Measurements from ENCODE around the gene BCO2. TPM values are rescaled to one million over a fixed set of nuclear protein-coding genes. Genes with fewer than 3 reads are reported as not detected.
"Not testable (repeated sequence)": the region's sequence is repeated elsewhere in the genome, so short reads cannot be mapped to it uniquely, and the experiment has no call there.

BCO2 gene
- total RNA-seq, 1 experiment from 2014 or later: 1.0 TPM

DNA sequence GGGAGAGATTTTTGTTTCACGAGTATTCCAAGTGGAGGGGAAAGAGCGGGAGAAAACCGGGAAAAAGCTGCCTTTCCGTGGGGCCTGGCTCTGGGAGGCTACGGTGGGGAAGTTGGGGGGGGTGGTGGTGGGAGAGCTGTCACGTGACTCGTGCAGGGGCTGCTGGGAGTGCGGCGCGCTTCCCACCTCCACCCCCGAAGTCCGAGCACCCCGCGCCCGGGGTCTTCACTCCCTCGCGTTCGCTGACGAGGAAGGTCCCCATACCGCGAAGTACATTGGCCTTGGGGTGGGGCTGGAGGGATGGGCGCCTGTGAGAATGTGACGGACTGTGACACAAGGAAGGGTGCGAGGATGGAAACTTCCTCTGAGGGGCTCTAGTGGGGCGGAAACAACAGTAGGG is 8.2 kb upstream of the BCO2 start, which contains the start of gene TEX12:
Gene TEX12 (plus strand): TSS at position 228 of the 400 bp plus-strand sequence. CDS start 1,897 bp downstream, outside the sequence.
- DNase-seq (ENCODE audit: low read depth): no peak

- peak; percentile 62 for DNase-seq (ENCODE audit: low read depth)
Observed at GRCh38 chr11:112172362-112172994, 2.8 kb upstream of the BCO2 start.

DNA sequence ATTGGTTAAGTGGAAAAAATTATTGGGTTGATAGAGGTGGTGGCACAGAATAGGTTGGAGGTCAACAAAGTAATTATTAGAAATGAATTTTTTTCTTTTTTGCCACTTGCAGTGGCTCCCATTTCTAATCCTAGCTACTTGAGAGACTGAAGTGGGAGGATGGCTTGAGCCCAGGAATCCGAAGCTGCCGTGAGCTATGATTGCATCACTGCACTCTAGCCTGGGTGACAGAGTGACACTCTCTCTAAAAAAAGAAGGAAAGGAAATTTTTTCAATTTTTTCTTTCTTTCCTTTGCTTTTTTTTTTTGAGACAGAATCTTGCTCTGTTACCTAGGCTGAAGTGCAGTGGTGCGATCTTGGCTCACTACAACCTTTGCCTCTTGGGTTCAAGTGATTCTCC is 2.2 kb upstream of the BCO2 start:
- peak; percentile 22 for DNase-seq (ENCODE audit: low read depth)

GRCh38 chr11:112175599-112175952 is 264 bp downstream of the BCO2 start:
- DNase-seq (ENCODE audit: low read depth): no peak

DNA sequence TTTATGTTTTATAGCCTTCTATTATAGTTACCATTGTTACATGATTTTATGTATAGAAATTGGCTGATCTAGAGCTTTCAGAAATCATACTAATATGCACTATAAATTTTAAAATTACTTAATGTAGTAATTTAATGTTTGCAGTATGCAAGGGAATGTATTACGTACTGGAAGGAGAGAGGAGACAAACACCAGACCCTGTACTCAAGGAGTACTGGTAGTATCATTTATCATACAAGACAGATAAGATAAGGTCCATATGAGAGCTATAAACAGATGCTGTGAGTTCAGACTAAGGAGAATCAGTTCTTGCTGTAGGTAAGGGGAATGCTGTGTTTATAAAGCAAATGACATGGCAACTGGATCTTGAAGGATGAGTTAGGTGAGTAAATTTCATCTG is 765 bp downstream of the BCO2 start:
- DNase-seq (ENCODE audit: low read depth): no peak

DNA sequence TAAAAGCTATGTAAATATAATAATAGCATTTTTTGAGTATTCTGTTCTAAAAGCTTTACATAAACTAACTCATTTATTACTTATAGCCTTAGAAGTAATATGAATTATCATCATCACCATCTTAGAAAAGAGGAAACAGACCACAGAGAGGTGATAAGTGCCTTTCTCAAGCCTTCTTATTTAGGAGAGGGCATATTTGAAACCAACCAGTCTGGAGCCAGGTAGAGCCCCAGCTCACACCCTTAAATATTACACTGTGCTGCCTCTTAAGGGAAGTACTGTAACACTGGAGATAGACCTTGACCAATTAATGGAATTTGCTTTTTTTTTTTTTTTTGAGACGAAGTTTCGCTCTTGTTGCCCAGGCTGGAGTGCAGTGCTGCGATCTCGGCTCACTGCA is 2.3 kb downstream of the BCO2 start:
- DNase-seq (ENCODE audit: low read depth): no peak

- no peak for DNase-seq (ENCODE audit: low read depth)
Observed at GRCh38 chr11:112178428-112178827, 3.1 kb downstream of the BCO2 start.

DNA sequence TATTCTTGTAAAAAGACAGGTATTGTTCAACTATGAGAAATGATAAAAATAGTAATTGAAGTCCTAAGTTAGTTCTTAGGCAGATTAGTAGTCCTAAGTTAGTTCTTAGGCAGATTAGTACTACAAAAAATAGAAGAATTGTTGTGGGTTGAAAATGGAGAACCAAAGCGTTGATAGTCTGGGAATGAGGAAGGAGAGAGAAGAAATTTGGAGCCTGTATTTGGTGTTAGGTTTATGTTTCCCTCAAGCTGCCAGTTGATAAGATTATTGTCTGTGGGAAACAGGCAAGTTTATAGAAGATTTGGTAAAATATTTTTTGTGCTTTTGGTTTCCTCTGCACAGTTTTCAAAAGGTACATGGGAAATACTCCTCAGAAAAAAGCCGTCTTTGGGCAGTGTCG is 3.6 kb downstream of the BCO2 start:
- no peak for DNase-seq (ENCODE audit: low read depth)

GRCh38 chr11:112179601-112180000 is 4.3 kb downstream of the BCO2 start:
- no peak for DNase-seq (ENCODE audit: low read depth)

- DNase-seq (ENCODE audit: low read depth): no peak
Observed at GRCh38 chr11:112182867-112183266, 7.6 kb downstream of the BCO2 start.

- DNase-seq (ENCODE audit: low read depth): peak; percentile 8
Observed at GRCh38 chr11:112185883-112186282, 10.6 kb downstream of the BCO2 start.

DNA sequence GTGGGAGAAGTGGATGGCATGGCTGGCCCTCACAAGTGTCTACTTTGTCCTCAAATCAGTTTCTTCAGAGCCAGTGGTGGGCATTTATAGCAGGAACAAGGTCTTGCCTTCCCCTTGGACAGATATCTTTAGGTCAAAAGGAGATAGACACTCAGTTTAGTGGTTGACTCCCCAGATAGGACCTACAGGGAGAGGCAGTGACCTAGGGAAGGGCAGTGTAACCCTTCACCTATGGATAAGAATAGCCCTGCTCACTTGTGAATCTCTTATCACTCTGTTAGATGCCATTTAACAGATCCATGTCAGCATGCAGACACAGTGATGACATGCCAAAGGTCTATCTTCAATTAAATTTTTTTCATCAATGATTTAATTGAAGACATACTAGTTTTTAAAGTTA is 11.0 kb downstream of the BCO2 start:
- no peak for DNase-seq (ENCODE audit: low read depth)

DNA sequence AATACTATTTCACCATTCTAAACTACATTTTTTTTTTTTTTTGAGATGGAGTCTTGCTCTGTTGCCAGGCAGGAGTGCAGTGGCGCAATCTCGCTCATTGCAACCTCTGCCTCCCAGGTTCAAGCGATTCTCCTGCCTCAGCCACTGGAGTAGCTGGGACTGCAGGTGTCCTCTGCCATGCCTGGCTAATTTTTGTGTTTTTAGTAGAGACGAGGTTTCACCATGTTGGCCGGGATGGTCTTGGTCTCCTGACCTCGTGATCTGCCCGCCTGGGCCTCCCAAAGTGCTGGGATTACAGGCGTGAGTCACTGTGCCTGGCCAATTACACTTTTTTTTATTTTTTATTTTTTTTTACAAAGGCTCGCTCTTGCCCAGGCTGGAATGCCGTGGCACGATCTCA is 19.8 kb downstream of the BCO2 start:
- DNase-seq (ENCODE audit: low read depth): peak; percentile 40

DNA sequence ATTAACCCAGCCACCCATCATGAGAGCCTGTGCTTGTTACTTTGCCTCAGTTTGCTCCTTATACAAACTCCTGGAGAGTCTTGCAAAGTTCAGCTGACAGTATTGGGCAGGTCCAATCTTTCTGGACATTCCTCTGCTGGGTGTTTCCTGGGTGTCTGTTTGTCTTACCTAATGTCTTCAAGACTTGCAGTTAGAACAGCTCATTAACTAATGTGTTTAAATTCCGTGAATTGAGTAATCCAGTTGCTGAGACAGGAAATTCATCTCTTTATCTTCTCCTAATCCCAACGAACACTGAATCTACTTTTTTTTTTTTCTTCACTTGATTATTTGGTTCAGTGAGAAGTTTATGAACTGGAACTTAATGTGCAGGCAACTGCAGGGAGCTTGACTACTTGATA is 20.6 kb downstream of the BCO2 start:
- no peak for DNase-seq (ENCODE audit: low read depth)

GRCh38 chr11:112196519-112197087 is 21.3 kb downstream of the BCO2 start:
- no peak for DNase-seq (ENCODE audit: low read depth)

GRCh38 chr11:112199101-112199500 is 23.8 kb downstream of the BCO2 start:
- not testable (repeated sequence) for DNase-seq (ENCODE audit: low read depth)

- DNase-seq (ENCODE audit: low read depth): no peak
Observed at GRCh38 chr11:112200252-112200651, 24.9 kb downstream of the BCO2 start.

- DNase-seq (ENCODE audit: low read depth): no peak
Observed at GRCh38 chr11:112206071-112206470, 30.8 kb downstream of the BCO2 start.

GRCh38 chr11:112210890-112211289 is 35.6 kb downstream of the BCO2 start:
- DNase-seq (ENCODE audit: low read depth): no peak

GRCh38 chr11:112211536-112211935 is 36.2 kb downstream of the BCO2 start:
- DNase-seq (ENCODE audit: low read depth): no peak

DNA sequence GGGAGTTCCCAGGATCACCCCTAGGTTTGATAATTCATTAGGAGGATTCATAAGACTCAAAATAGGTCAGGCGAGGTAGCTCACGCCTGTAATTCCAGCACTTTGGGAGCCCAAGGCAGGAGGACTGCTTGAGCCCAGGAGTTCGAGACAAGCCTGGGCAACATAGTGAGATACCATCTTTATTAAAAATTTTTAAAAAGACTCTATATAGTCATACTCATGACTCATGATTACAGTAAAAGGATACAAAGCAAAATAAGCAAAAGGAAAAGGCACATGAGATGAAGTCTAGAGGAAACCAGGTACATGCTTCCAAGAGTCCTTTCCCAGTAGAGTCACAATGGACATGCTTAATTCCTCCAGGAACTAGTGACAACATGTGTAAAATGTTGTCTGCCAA is 37.0 kb downstream of the BCO2 start:
- no peak for DNase-seq (ENCODE audit: low read depth)

DNA sequence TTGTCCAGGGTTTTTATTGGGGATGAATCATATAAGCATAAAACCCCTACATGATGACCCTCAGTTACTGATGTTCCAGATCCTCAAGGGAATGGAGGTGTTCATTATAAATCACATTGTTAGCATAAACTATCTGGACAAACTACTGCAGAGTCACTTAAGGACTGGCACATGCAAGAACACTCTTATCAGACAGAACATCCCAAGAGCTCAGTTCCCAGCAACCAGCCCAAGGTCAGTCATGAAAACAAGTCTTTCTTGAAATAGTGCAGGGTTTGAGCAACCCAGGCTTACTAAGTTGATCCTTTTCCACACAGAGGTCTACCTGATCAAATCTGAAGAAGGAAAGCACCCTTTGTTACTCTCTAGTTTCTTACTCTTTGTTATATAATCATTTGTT is 37.4 kb downstream of the BCO2 start:
- DNase-seq (ENCODE audit: low read depth): no peak

GRCh38 chr11:112213753-112214152 is 38.4 kb downstream of the BCO2 start:
- DNase-seq (ENCODE audit: low read depth): no peak

DNA sequence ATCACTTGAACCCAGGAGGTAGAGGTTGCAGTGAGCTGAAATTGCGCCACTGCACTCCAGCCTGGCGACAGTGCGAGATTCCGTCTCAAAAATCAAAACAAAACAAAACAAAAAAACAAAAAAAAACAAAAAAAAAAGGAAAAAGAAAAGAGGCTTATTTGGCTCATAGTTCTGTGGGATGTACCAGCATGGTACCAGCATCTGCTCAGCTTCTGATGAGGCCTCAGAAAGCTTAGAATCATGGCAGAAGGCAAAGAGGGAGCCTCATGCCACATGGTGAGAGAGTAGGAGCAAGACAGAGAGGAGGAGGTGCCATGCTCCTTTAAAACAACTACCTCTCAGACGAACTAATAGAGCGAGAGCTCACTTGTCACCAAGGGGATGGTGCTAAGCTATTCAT is 40.3 kb downstream of the BCO2 start:
- no peak for DNase-seq (ENCODE audit: low read depth)

Measured in M059J (cell line).